Endodermal cell (in vitro differentiated cells): ENCODE measurements around the gene KRTAP4-12. TPM values are rescaled to one million over a fixed set of nuclear protein-coding genes. Genes with fewer than 3 reads are reported as not detected.

ENCODE experiments used
- DNase-seq: peaks from one replicate; pipeline ENCODE4 v3.0.0-alpha.2; 2017
- H3K27ac ChIP-seq: 2 replicates; pipeline ENCODE4 v1.5.1; 2013; ENCODE audit warnings: mild to moderate bottlenecking, low read depth, low read length, moderate library complexity
- H3K27me3 ChIP-seq: 2 replicates; pipeline ENCODE4 v1.6.1; 2013; ENCODE audit warnings: mild to moderate bottlenecking, low read length, moderate library complexity; ENCODE audit not compliant: insufficient read depth, control insufficient read depth, poor library complexity, severe bottlenecking
- H3K36me3 ChIP-seq: 2 replicates; pipeline ENCODE4 v1.7.0; 2013; ENCODE audit warnings: mild to moderate bottlenecking, low read length, moderate library complexity; ENCODE audit not compliant: control insufficient read depth, insufficient read depth
- H3K4me1 ChIP-seq: one replicate; pipeline ENCODE4 v1.7.0; 2013; ENCODE audit warnings: low read length; ENCODE audit not compliant: control insufficient read depth, insufficient read depth
- H3K4me3 ChIP-seq: 2 replicates; pipeline ENCODE4 v1.5.1; 2013; ENCODE audit warnings: mild to moderate bottlenecking, low read length, moderate library complexity
- H3K9ac ChIP-seq: 2 replicates; pipeline ENCODE4 v1.6.1; 2013; ENCODE audit warnings: mild to moderate bottlenecking, low read length, moderate library complexity; ENCODE audit not compliant: poor library complexity, severe bottlenecking; ENCODE audit errors: extremely low read depth
- H3K9me3 ChIP-seq: 2 replicates; pipeline ENCODE4 v1.6.1; 2013; ENCODE audit warnings: mild to moderate bottlenecking, low read length, moderate library complexity; ENCODE audit not compliant: control insufficient read depth
- H3K27ac Mint-ChIP-seq: 2 replicates; pipeline ENCODE4 v1.8.0; 2020; ENCODE audit warnings: mixed read lengths
- H3K27me3 Mint-ChIP-seq: 2 replicates; pipeline ENCODE4 v1.8.0; 2021; ENCODE audit warnings: mild to moderate bottlenecking, mixed read lengths; ENCODE audit not compliant: insufficient read depth
- H3K36me3 Mint-ChIP-seq: 2 replicates; pipeline ENCODE4 v1.8.0; 2020; ENCODE audit warnings: low read depth, mixed read lengths
- H3K4me1 Mint-ChIP-seq: 2 replicates; pipeline ENCODE4 v1.8.0; 2020; ENCODE audit warnings: mixed read lengths
- H3K4me3 Mint-ChIP-seq: 2 replicates; pipeline ENCODE4 v1.8.0; 2020; ENCODE audit warnings: mild to moderate bottlenecking, moderate library complexity, mixed read lengths
- H3K9me3 Mint-ChIP-seq: 2 replicates; pipeline ENCODE4 v1.8.0; 2020; ENCODE audit warnings: mild to moderate bottlenecking, mixed read lengths
- WGBS, 2 experiments: methylation state at CpG; one replicate each; pipeline versions ENCODE4 v1.1.5 to v1.1.7; 2013; ENCODE audit warnings: missing lambda C conversion rate in 2 of 2, mixed read lengths in 1 of 2; ENCODE audit not compliant: insufficient coverage in 1 of 2, insufficient read length in 1 of 2; 5-methylcytosine and 5-hydroxymethylcytosine counted together
- total RNA-seq, 2 donors: library from RNA; stranded (reverse); fragmentation: NEBNext Ultra II Directional in 1 of 2; extraction: Animal tissue kit (Norgen Biotek cat#: 25700) in 1 of 2; gene quantifications; 2 replicates in 1 of 2; 3 replicates in 1 of 2; pipeline ENCODE4 v1.2.1, GENCODE V29; 2021
- TF ChIP-seq, protein P1 (sequence below): fragments of 200-600 bp; sonication (generic); conservative IDR thresholded peaks from 2 replicates; pipeline ENCODE4 v1.5.0; 2021; ENCODE audit warnings: antibody characterized with exemption, mild to moderate bottlenecking

KRTAP4-12 gene
- total RNA-seq, 2 donors from 2014 or later, result not detected

DNA sequence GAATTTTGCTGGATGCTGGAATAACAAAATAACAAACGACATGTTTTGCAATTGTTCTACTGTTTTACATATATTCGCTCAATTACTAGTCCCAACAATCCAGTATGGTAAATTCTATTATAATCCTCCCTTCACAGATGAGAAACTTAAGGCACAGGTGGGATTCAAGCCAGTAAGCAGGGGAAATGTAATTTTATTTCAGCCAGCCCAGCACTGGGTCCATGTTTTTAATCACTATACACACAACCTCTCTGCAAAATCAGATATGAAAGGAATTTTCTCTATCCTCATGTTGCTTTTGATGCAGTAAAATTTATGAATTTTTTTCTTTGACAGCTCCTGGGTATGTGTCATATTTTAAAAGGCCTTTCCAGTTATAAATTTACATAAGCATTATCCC, 21.3 kb upstream of the KRTAP4-12 start:
- Histone ChIP-seq H3K4me1 (no peaks in the 10 kb centered on the region), H3K9me3 (peaks cover 5% of the 10 kb centered on the region), H3K4me3 (no peak overlapping the region), H3K9ac (no peak overlapping the region), H3K36me3 (no peaks in the 10 kb centered on the region), H3K27me3 (no peaks in the 10 kb centered on the region), H3K27ac (no peak overlapping the region)
- H3K4me3 Mint-ChIP-seq, result no peak overlapping the region
- peaks cover 2% of the 10 kb centered on the region for H3K36me3 Mint-ChIP-seq
- H3K27me3 Mint-ChIP-seq, result no peaks in the 10 kb centered on the region
- no peak overlapping the region for H3K27ac Mint-ChIP-seq
- TF ChIP-seq, protein P1, sequence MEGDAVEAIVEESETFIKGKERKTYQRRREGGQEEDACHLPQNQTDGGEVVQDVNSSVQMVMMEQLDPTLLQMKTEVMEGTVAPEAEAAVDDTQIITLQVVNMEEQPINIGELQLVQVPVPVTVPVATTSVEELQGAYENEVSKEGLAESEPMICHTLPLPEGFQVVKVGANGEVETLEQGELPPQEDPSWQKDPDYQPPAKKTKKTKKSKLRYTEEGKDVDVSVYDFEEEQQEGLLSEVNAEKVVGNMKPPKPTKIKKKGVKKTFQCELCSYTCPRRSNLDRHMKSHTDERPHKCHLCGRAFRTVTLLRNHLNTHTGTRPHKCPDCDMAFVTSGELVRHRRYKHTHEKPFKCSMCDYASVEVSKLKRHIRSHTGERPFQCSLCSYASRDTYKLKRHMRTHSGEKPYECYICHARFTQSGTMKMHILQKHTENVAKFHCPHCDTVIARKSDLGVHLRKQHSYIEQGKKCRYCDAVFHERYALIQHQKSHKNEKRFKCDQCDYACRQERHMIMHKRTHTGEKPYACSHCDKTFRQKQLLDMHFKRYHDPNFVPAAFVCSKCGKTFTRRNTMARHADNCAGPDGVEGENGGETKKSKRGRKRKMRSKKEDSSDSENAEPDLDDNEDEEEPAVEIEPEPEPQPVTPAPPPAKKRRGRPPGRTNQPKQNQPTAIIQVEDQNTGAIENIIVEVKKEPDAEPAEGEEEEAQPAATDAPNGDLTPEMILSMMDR, result no peak
- no peak for DNase-seq
- H3K9me3 Mint-ChIP-seq, result peaks cover 37% of the 10 kb centered on the region
- H3K4me1 Mint-ChIP-seq, result no peaks in the 10 kb centered on the region
- 80 to 100% methylated on average over 1 to 2 of the region's 2 CpGs for WGBS, 2 experiments

DNA sequence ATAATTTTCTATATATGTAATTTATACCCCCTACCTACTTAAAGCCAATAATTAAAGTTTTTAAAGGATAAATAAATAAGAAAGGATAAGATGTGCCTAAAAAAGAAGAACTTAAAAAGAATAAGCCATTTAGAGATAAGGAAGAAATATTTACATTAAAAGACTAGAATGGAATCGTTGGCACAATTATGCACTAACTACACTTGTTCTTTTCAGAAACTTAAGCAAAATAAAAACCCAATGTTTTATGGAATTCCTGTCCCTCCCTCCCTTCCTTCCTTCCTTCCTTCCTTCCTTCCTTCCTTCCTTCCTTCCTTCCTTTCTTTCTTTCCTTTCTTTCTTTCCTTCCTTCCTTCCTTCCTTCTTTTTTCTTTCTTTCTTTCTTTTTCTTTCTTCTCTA, 20.9 kb upstream of the KRTAP4-12 start:
- H3K9ac ChIP-seq, result no peak overlapping the region
- Mint-ChIP-seq H3K4me3 (no peak overlapping the region), H3K36me3 (peaks cover 2% of the 10 kb centered on the region), H3K9me3 (peaks cover 38% of the 10 kb centered on the region), H3K27ac (no peak overlapping the region), H3K4me1 (no peaks in the 10 kb centered on the region), H3K27me3 (no peaks in the 10 kb centered on the region)
- H3K4me1 ChIP-seq, result no peaks in the 10 kb centered on the region
- no peak for DNase-seq
- H3K36me3 ChIP-seq, result no peaks in the 10 kb centered on the region
- WGBS, 2 experiments, result 92 to 100% methylated on average over 1 of the region's 1 CpG
- TF ChIP-seq, protein P1, result no peak
- H3K27me3 ChIP-seq, result no peaks in the 10 kb centered on the region
- H3K27ac ChIP-seq, result no peak overlapping the region
- H3K4me3 ChIP-seq, result no peak overlapping the region
- H3K9me3 ChIP-seq, result peaks cover 5% of the 10 kb centered on the region

DNA sequence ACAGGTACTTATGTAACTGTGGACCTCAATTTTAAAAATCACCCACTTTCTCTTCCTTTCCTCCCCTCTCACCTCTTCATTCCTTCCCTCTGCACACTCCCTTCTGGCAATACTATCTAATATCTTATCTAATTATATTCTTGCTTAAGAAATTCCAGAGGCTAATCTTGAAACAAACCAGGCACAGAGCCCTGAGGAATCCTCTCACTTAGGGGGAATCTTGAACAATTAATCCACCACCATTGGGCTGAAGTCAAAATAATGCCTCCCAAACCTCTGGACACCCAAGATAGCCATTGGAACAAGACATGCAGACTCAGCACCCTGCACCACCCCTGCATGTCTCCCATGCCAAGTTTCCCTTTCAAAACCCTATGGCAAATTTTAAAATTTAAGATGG, 17.4 kb upstream of the KRTAP4-12 start:
- no peaks in the 10 kb centered on the region for H3K36me3 ChIP-seq
- no peak overlapping the region for H3K4me3 Mint-ChIP-seq
- no peak overlapping the region for H3K27ac Mint-ChIP-seq
- peaks cover 3% of the 10 kb centered on the region for H3K27me3 Mint-ChIP-seq
- DNase-seq, result no peak
- H3K4me1 Mint-ChIP-seq, result no peaks in the 10 kb centered on the region
- H3K4me1 ChIP-seq, result no peaks in the 10 kb centered on the region
- no peak overlapping the region for H3K9ac ChIP-seq
- peaks cover 5% of the 10 kb centered on the region for H3K9me3 ChIP-seq
- H3K27ac ChIP-seq, result no peak overlapping the region
- TF ChIP-seq, protein P1, result no peak
- peaks cover 2% of the 10 kb centered on the region for H3K36me3 Mint-ChIP-seq
- no peak overlapping the region for H3K4me3 ChIP-seq
- no peaks in the 10 kb centered on the region for H3K27me3 ChIP-seq
- H3K9me3 Mint-ChIP-seq, result peaks cover 41% of the 10 kb centered on the region
